Fibroblast of lung (primary cell): ENCODE results near the gene ANKRD44.

Source experiments
- CTCF ChIP-seq, 2 donors: IDR thresholded peaks in 1 of 2; conservative IDR thresholded peaks in 1 of 2; 1 replicate in 1 of 2; 2 replicates in 1 of 2; pipeline ENCODE4 v1.5.1; 2011 to 2012; ENCODE audit warnings: low read length in 2 of 2, control low read depth in 1 of 2, inconsistent platforms in 1 of 2, low read depth in 1 of 2, mild to moderate bottlenecking in 1 of 2
- EZH2 ChIP-seq: IDR thresholded peaks from 2 replicates; pipeline ENCODE4 v1.5.1; 2012; ENCODE audit warnings: low read length, control low read depth, mild to moderate bottlenecking; ENCODE audit errors: missing control alignments

DNA sequence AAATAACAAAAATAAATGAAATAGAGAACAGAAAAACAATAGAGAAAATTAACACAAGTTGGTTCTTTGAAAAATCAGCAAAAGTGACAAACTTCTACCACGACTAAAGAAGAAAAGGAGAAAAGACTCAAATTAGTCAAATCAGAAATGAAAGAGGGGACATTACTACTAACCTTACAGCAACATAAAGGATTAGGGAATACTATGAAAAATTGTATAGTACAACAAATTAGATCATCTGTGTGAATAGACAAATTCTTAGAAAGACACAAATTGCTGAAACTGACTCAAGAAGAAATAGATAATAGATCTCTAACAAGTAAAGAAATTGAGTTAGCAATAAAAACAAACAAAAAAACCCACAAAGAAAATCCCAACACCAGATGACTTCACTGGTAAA is 335.6 kb downstream of the ANKRD44 start:
- TF ChIP-seq CTCF (conservative IDR thresholded peaks at IDR 0.05 in 1 of 2, IDR thresholded peaks at IDR 0.05 in 1 of 2; ENCODE audit: low read depth in 1 of 2, low read length in 2 of 2): no peak
- no peak for TF ChIP-seq EZH2
